ENCODE data around the gene NDE1. TPM values are rescaled to one million over a fixed set of nuclear protein-coding genes. Genes with fewer than 3 reads are reported as not detected.

NDE1 gene
- polyA plus RNA-seq, 1 donor (not counting 4 experiments of a cell fraction or from before 2014, with no cell fraction given) = 37.8 TPM

- DNase-seq (ENCODE audit: low read depth, low spot score) (peak; percentile 28), FAIRE-seq (no peak)
- no peak overlapping the region for H3K4me3 ChIP-seq (ENCODE audit: control insufficient read depth in 2 of 3, extremely low read depth in 1 of 3, insufficient read depth in 2 of 3, low read depth in 1 of 3, low read length in 3 of 3)
- H4K20me1 ChIP-seq (ENCODE audit: control insufficient read depth, extremely low read depth, insufficient read depth, low read length) = no peaks in the 10 kb centered on the region
- H3K9ac ChIP-seq (ENCODE audit: control insufficient read depth, extremely low read depth, insufficient read depth, low read length) = peak overlapping the region; percentile 33
- H3K4me1 ChIP-seq (ENCODE audit: control insufficient read depth, extremely low read depth, insufficient read depth, low read length) = peaks cover 6% of the 10 kb centered on the region
- no peaks in the 10 kb centered on the region for H3K27me3 ChIP-seq (ENCODE audit: control insufficient read depth, extremely low read depth, insufficient read depth, low read length)
- peak overlapping the region; percentile 87 for H3K27ac ChIP-seq (ENCODE audit: control insufficient read depth, insufficient read depth, low read length)
- dilution Hi-C loops (cut with MboI; ENCODE audit: extremely low pct_ligation_motif_present, low sequenced_read_pairs) = no loop called here
- H3K4me2 ChIP-seq (ENCODE audit: control insufficient read depth, extremely low read depth, insufficient read depth, low read depth, low read length) = peak overlapping the region; percentile 41
- peaks cover 27% of the 10 kb centered on the region for H3K79me2 ChIP-seq (ENCODE audit: control insufficient read depth, insufficient read depth, low read length)
- TF ChIP-seq CTCF (optimal IDR thresholded peaks at IDR 0.05 in 1 of 3, IDR thresholded peaks at IDR 0.05 in 1 of 3, conservative IDR thresholded peaks at IDR 0.05 in 1 of 3; ENCODE audit: extremely low read depth in 1 of 3, insufficient read depth in 2 of 3, low read length in 3 of 3) (peak; percentile 54 to 76 (median 55)), EZH2 (IDR thresholded peaks at IDR 0.05; ENCODE audit: low read length) (no peak)
- H3K36me3 ChIP-seq (ENCODE audit: control insufficient read depth in 2 of 2, extremely low read depth in 1 of 2, insufficient read depth in 2 of 2, low read length in 2 of 2) = peaks cover 25 to 28% of the 10 kb centered on the region in 2 experiments
- H3K9me1 ChIP-seq (ENCODE audit: control insufficient read depth, extremely low read depth, insufficient read depth, low read length) = no peaks in the 10 kb centered on the region
- H3K9me3 ChIP-seq (ENCODE audit: control insufficient read depth, low read depth, low read length) = no peaks in the 10 kb centered on the region
- peak overlapping the region; percentile 19 for H2AFZ ChIP-seq (ENCODE audit: control insufficient read depth, low read length)
Measured at GRCh38 chr16:15682105-15682570, 32.1 kb downstream of the NDE1 start.

GRCh38 chr16:15686287-15686686 is 36.2 kb downstream of the NDE1 start:
- DNase-seq (ENCODE audit: low read depth, low spot score) = no peak
- no peak overlapping the region for H3K4me3 ChIP-seq (ENCODE audit: control insufficient read depth in 2 of 3, extremely low read depth in 1 of 3, insufficient read depth in 2 of 3, low read depth in 1 of 3, low read length in 3 of 3)
- H3K79me2 ChIP-seq (ENCODE audit: control insufficient read depth, insufficient read depth, low read length) = peaks cover 18% of the 10 kb centered on the region
- FAIRE-seq = no peak
- H4K20me1 ChIP-seq (ENCODE audit: control insufficient read depth, extremely low read depth, insufficient read depth, low read length) = no peaks in the 10 kb centered on the region
- no peaks in the 10 kb centered on the region for H3K9me3 ChIP-seq (ENCODE audit: control insufficient read depth, low read depth, low read length)
- no peak overlapping the region for H2AFZ ChIP-seq (ENCODE audit: control insufficient read depth, low read length)
- no peak for TF ChIP-seq EZH2 (IDR thresholded peaks at IDR 0.05; ENCODE audit: low read length)
- no peak for TF ChIP-seq CTCF (optimal IDR thresholded peaks at IDR 0.05 in 1 of 3, IDR thresholded peaks at IDR 0.05 in 1 of 3, conservative IDR thresholded peaks at IDR 0.05 in 1 of 3; ENCODE audit: extremely low read depth in 1 of 3, insufficient read depth in 2 of 3, low read length in 3 of 3)
- H3K27me3 ChIP-seq (ENCODE audit: control insufficient read depth, extremely low read depth, insufficient read depth, low read length) = no peaks in the 10 kb centered on the region
- H3K9ac ChIP-seq (ENCODE audit: control insufficient read depth, extremely low read depth, insufficient read depth, low read length) = no peak overlapping the region
- H3K9me1 ChIP-seq (ENCODE audit: control insufficient read depth, extremely low read depth, insufficient read depth, low read length) = no peaks in the 10 kb centered on the region
- H3K4me1 ChIP-seq (ENCODE audit: control insufficient read depth, extremely low read depth, insufficient read depth, low read length) = peaks cover 6% of the 10 kb centered on the region
- no peak overlapping the region for H3K4me2 ChIP-seq (ENCODE audit: control insufficient read depth, extremely low read depth, insufficient read depth, low read depth, low read length)
- H3K27ac ChIP-seq (ENCODE audit: control insufficient read depth, insufficient read depth, low read length) = no peak overlapping the region
- dilution Hi-C loops (cut with MboI; ENCODE audit: extremely low pct_ligation_motif_present, low sequenced_read_pairs) = no loop called here
- H3K36me3 ChIP-seq (ENCODE audit: control insufficient read depth in 2 of 2, extremely low read depth in 1 of 2, insufficient read depth in 2 of 2, low read length in 2 of 2) = peaks cover 32 to 51% of the 10 kb centered on the region in 2 experiments

All from keratinocyte (primary cell).